H1 (cell line): ENCODE results near the gene MAST2. TPM values are rescaled to one million over a fixed set of nuclear protein-coding genes. Genes with fewer than 3 reads are reported as not detected.

Experiments
- CTCF ChIA-PET: fragments of 300-600 bp; sonication (Branson Sonifier 250); formaldehyde crosslinking; loops from one replicate; lab custom pipeline; 2021; ENCODE audit not compliant: partially characterized antibody; lab: Charles Lee
- POLR2A ChIA-PET: fragments of 300-600 bp; sonication (Branson Sonifier 250); formaldehyde crosslinking; loops from one replicate; lab custom pipeline; 2021; ENCODE audit warnings: inconsistent platforms; ENCODE audit not compliant: partially characterized antibody; lab: Charles Lee
- DNase-seq, 2 experiments: peaks; one replicate each; pipeline versions ENCODE4 v3.0.0 to v3.0.0-alpha.2; 2010 to 2022; ENCODE audit warnings: low spot score in 2 of 2, low read depth in 1 of 2, mixed read lengths in 1 of 2
- FAIRE-seq: peaks from 2 replicates; lab custom pipeline; 2011; peaks lifted over from hg19 to GRCh38; lab: Jason Lieb, UNC
- H2AFZ ChIP-seq: 2 replicates; pipeline ENCODE4 v1.8.1; 2012; ENCODE audit warnings: low read length, inconsistent platforms
- H2AK5ac ChIP-seq: 2 replicates; pipeline ENCODE4 v1.6.1; 2013; ENCODE audit warnings: low read depth, low read length
- H2BK120ac ChIP-seq: replicated peaks from 2 replicates; pipeline ENCODE3; 2013; ENCODE audit warnings: low read depth, low read length, inconsistent platforms
- H2BK12ac ChIP-seq: 2 replicates; pipeline ENCODE4 v1.6.1; 2013; ENCODE audit warnings: low read depth, low read length
- H2BK15ac ChIP-seq: 2 replicates; pipeline ENCODE4 v1.6.1; 2013; ENCODE audit warnings: low read length
- H2BK20ac ChIP-seq: 2 replicates; pipeline ENCODE4 v1.6.1; 2013; ENCODE audit warnings: low read length
- H2BK5ac ChIP-seq: 2 replicates; pipeline ENCODE4 v1.6.1; 2013; ENCODE audit warnings: low read depth, low read length
- H3K14ac ChIP-seq: 2 replicates; pipeline ENCODE4 v1.6.1; 2013; ENCODE audit warnings: inconsistent platforms; ENCODE audit not compliant: insufficient read length
- H3K18ac ChIP-seq: 2 replicates; pipeline ENCODE4 v1.6.1; 2013; ENCODE audit warnings: low read length; ENCODE audit errors: extremely low read depth
- H3K23ac ChIP-seq: 2 replicates; pipeline ENCODE4 v1.6.1; 2013; ENCODE audit warnings: inconsistent platforms; ENCODE audit not compliant: insufficient read length
- H3K23me2 ChIP-seq: 2 replicates; pipeline ENCODE4 v1.6.1; 2013; ENCODE audit warnings: low read depth, low read length
- H3K27ac ChIP-seq: 2 replicates; pipeline ENCODE4 v1.6.1; 2011; ENCODE audit warnings: low read depth, low read length, inconsistent platforms
- H3K27me3 ChIP-seq, 4 experiments: replicated peaks in 1 of 4; 1 replicate in 1 of 4; 2 replicates in 3 of 4; pipeline versions ENCODE4 v1.6.1 to v1.8.1; 2011 to 2013; ENCODE audit warnings: low read length in 3 of 4, mild to moderate bottlenecking in 3 of 4, inconsistent platforms in 2 of 4, mixed read lengths in 2 of 4, moderate library complexity in 1 of 4; ENCODE audit not compliant: control insufficient read depth in 3 of 4, insufficient read depth in 3 of 4; ENCODE audit errors: extremely low read depth in 1 of 4
- H3K36me3 ChIP-seq, 4 experiments: 2 replicates each; pipeline versions ENCODE4 v1.6.1 to v1.8.1; 2011 to 2013; ENCODE audit warnings: mild to moderate bottlenecking in 4 of 4, low read length in 3 of 4, moderate library complexity in 2 of 4, control low read depth in 1 of 4, inconsistent platforms in 1 of 4; ENCODE audit not compliant: insufficient read depth in 4 of 4, control insufficient read depth in 2 of 4
- H3K4ac ChIP-seq: replicated peaks from 2 replicates; pipeline ENCODE3; 2013; ENCODE audit warnings: low read length, low read depth, mixed read lengths, inconsistent platforms; ENCODE audit not compliant: insufficient read length
- H3K4me1 ChIP-seq, 4 experiments: replicated peaks in 1 of 4; 1 replicate in 1 of 4; 2 replicates in 3 of 4; pipeline versions ENCODE4 v1.6.1 to v1.8.1; 2011 to 2013; ENCODE audit warnings: low read length in 3 of 4, inconsistent platforms in 2 of 4, mixed read lengths in 1 of 4; ENCODE audit not compliant: insufficient read depth in 4 of 4, control insufficient read depth in 3 of 4
- H3K4me2 ChIP-seq, 2 experiments: 2 replicates each; pipeline versions ENCODE4 v1.6.1 to v1.8.1; 2011 to 2013; ENCODE audit warnings: low read depth in 2 of 2, low read length in 2 of 2, control low read depth in 1 of 2, inconsistent platforms in 1 of 2, mild to moderate bottlenecking in 1 of 2; ENCODE audit not compliant: insufficient read depth in 1 of 2
- H3K4me3 ChIP-seq, 4 experiments: fragments of 200-600, 300-600 bp in 1 of 4; sonication (generic), shearing (Covaris generic), sonication (Bioruptor Twin) in 1 of 4; 2 replicates each; pipeline versions ENCODE4 v1.5.1 to v1.8.1; 2011 to 2016; ENCODE audit warnings: low read length in 4 of 4, low read depth in 3 of 4, control low read depth in 2 of 4, inconsistent platforms in 2 of 4, mild to moderate bottlenecking in 2 of 4, mixed read lengths in 1 of 4, moderate library complexity in 1 of 4; ENCODE audit not compliant: insufficient read depth in 2 of 4; ENCODE audit errors: extremely low read depth in 1 of 4
- H3K56ac ChIP-seq: replicated peaks from 2 replicates; pipeline ENCODE3; 2013; ENCODE audit warnings: low read depth, mild to moderate bottlenecking, mixed read lengths, low read length, inconsistent platforms; ENCODE audit not compliant: insufficient read length
- H3K79me1 ChIP-seq: 2 replicates; pipeline ENCODE4 v1.6.1; 2013; ENCODE audit warnings: low read depth, low read length, control low read depth
- H3K79me2 ChIP-seq, 2 experiments: 2 replicates each; pipeline versions ENCODE4 v1.6.1 to v1.8.1; 2012 to 2013; ENCODE audit warnings: low read length in 2 of 2, mild to moderate bottlenecking in 2 of 2, inconsistent platforms in 1 of 2; ENCODE audit not compliant: insufficient read depth in 2 of 2, control insufficient read depth in 1 of 2
- H3K9ac ChIP-seq, 4 experiments: replicated peaks in 1 of 4; 1 replicate in 1 of 4; 2 replicates in 3 of 4; pipeline versions ENCODE4 v1.6.1 to v1.8.1; 2011 to 2013; ENCODE audit warnings: low read depth in 3 of 4, low read length in 3 of 4, control low read depth in 2 of 4, mild to moderate bottlenecking in 2 of 4, moderate library complexity in 2 of 4, inconsistent platforms in 1 of 4; ENCODE audit errors: extremely low read depth in 1 of 4
- H3K9me3 ChIP-seq, 2 experiments: 2 replicates each; pipeline versions ENCODE4 v1.6.1 to v1.8.1; 2012 to 2013; ENCODE audit warnings: mild to moderate bottlenecking in 2 of 2, moderate library complexity in 2 of 2, control low read depth in 1 of 2, inconsistent platforms in 1 of 2, low read depth in 1 of 2, low read length in 1 of 2, mixed read lengths in 1 of 2; ENCODE audit not compliant: insufficient read depth in 2 of 2
- H4K20me1 ChIP-seq, 2 experiments: replicated peaks in 1 of 2; 2 replicates each; pipeline versions ENCODE3 to v1.8.1; 2011 to 2013; ENCODE audit warnings: inconsistent platforms in 2 of 2, low read length in 2 of 2, mild to moderate bottlenecking in 1 of 2; ENCODE audit not compliant: insufficient read depth in 2 of 2, control insufficient read depth in 1 of 2
- H4K5ac ChIP-seq: 2 replicates; pipeline ENCODE4 v1.6.1; 2013; ENCODE audit warnings: low read length, low read depth, mixed read lengths, inconsistent platforms; ENCODE audit not compliant: insufficient read length
- H4K8ac ChIP-seq: 2 replicates; pipeline ENCODE4 v1.8.0; 2013; ENCODE audit warnings: mild to moderate bottlenecking, moderate library complexity, low read length, inconsistent platforms; ENCODE audit not compliant: insufficient read depth; ENCODE audit errors: extremely low read depth
- H4K91ac ChIP-seq: replicated peaks from 2 replicates; pipeline ENCODE3; 2013; ENCODE audit warnings: low read length, mixed read lengths, inconsistent platforms; ENCODE audit not compliant: insufficient read length
- ATF3 ChIP-seq: IDR thresholded peaks from 2 replicates; pipeline ENCODE4 v1.6.1; 2011; ENCODE audit warnings: low read depth, mild to moderate bottlenecking, low read length; ENCODE audit not compliant: insufficient read depth
- BACH1 ChIP-seq: IDR thresholded peaks from 2 replicates; pipeline ENCODE4 v1.6.1; 2012; ENCODE audit warnings: low read length, improper control_type of control experiment
- FOSL1 ChIP-seq: IDR thresholded peaks from 2 replicates; pipeline ENCODE4 v1.6.1; 2011; ENCODE audit warnings: mild to moderate bottlenecking, low read depth, low read length, moderate library complexity; ENCODE audit not compliant: insufficient read depth
- GABPA ChIP-seq: IDR thresholded peaks from 2 replicates; pipeline ENCODE4 v1.6.1; 2011; ENCODE audit warnings: mild to moderate bottlenecking, low read length, moderate library complexity, borderline replicate concordance; ENCODE audit not compliant: insufficient read depth
- JUN ChIP-seq: IDR thresholded peaks from 2 replicates; pipeline ENCODE4 v1.6.1; 2011; ENCODE audit warnings: low read depth, mild to moderate bottlenecking, improper control_type of control experiment, low read length
- JUND ChIP-seq: IDR thresholded peaks from 2 replicates; pipeline ENCODE4 v1.6.1; 2011; ENCODE audit warnings: mild to moderate bottlenecking, improper control_type of control experiment, low read length
- POLR2AphosphoS5 ChIP-seq: IDR thresholded peaks from 2 replicates; pipeline ENCODE4 v1.6.1; 2011; ENCODE audit warnings: low read depth, low read length
- POU5F1 ChIP-seq: IDR thresholded peaks from 2 replicates; pipeline ENCODE4 v1.6.1; 2011; ENCODE audit warnings: low read depth, mild to moderate bottlenecking, low read length, moderate library complexity
- RNF2 ChIP-seq: fragments of 200-900, 300-1000 bp; sonication (generic); IDR thresholded peaks from 2 replicates; pipeline ENCODE4 v1.7.1; 2016; ENCODE audit warnings: borderline replicate concordance, low read depth, mild to moderate bottlenecking, antibody characterized with exemption, low read length; ENCODE audit not compliant: poor library complexity, severe bottlenecking; ENCODE audit errors: missing control alignments
- RXRA ChIP-seq: IDR thresholded peaks from 2 replicates; pipeline ENCODE4 v1.6.1; 2011; ENCODE audit warnings: low read depth, mild to moderate bottlenecking, low read length, moderate library complexity; ENCODE audit not compliant: insufficient read depth
- SP1 ChIP-seq: IDR thresholded peaks from 2 replicates; pipeline ENCODE4 v1.6.1; 2011; ENCODE audit warnings: low read depth, low read length
- ZNF274 ChIP-seq: IDR thresholded peaks from 2 replicates; pipeline ENCODE4 v1.7.0; 2012; ENCODE audit warnings: low read length, borderline replicate concordance; ENCODE audit errors: extremely low read depth
- WGBS, 2 experiments: shearing (Covaris generic) in 1 of 2; methylation state at CpG; one replicate each; pipeline versions ENCODE4 v1.1.6 to v1.1.7; 2013 to 2015; ENCODE audit warnings: low lambda C conversion rate in 2 of 2, mixed read lengths in 2 of 2, inconsistent platforms in 1 of 2, low coverage in 1 of 2, missing lambda C conversion rate in 1 of 2; ENCODE audit not compliant: insufficient replicate concordance in 2 of 2, insufficient coverage in 1 of 2, insufficient read length in 1 of 2; ENCODE audit errors: extremely low coverage in 1 of 2, missing lambda C conversion rate in 1 of 2; 5-methylcytosine and 5-hydroxymethylcytosine counted together
- polyA plus RNA-seq, 7 experiments: library from polyadenylated mRNA; depleted of rRNA in 3 of 7; stranded (reverse) in 5 of 7; unstranded in 2 of 7; fragments of >200 nt in 5 of 7; fragments of 200-250 nt in 2 of 7; gene quantifications; 1 replicate in 5 of 7; 2 replicates in 1 of 7; 4 replicates in 1 of 7; pipeline versions ENCODE4 v1.2.1 to v1.2.3, GENCODE V29; 2011 to 2013; ENCODE audit warnings: missing spikeins in 2 of 7, mixed read lengths in 2 of 7
- total RNA-seq: library from RNA; stranded (reverse); fragmentation: NEBNext Ultra II Directional; extraction: Animal tissue kit (Norgen Biotek cat#: 25700); gene quantifications from 2 replicates; pipeline ENCODE4 v1.2.1, GENCODE V29; 2021

Gene MAST2
- total and polyA plus RNA-seq, 2 of the 8 experiments (the other 6 are each of a cell fraction or from before 2014, with no cell fraction given) = 20.5 to 35.4 TPM

- H3K9ac ChIP-seq = no peak overlapping the region
- CTCF ChIA-PET = interaction anchor here (0.7 to 1.1 kb wide), 2 partner anchors 13 to 103 kb away, joined by 3 read pairs; no protein-coding TSS in a partner anchor
- 0 out of 2 replicates have a peak, but pooled peaks have one; percentile 7 for TF ChIP-seq SP1
- no peak for TF ChIP-seq GABPA
- no peak for TF ChIP-seq JUN
- TF ChIP-seq JUND = 0 out of 2 replicates have a peak, but pooled peaks have one; percentile 55
- no peak for TF ChIP-seq ATF3
- TF ChIP-seq POLR2AphosphoS5 = no peak
- no peak for TF ChIP-seq POU5F1
- no peak for TF ChIP-seq RXRA
- 0 out of 2 replicates have a peak, but pooled peaks have one; percentile 8 for TF ChIP-seq BACH1
- TF ChIP-seq RNF2 = no peak
- no peak for TF ChIP-seq ZNF274
- no peak for TF ChIP-seq FOSL1
Observed at GRCh38 chr1:45929257-45929687, 125.9 kb downstream of the MAST2 start.

More at GRCh38 chr1:45929257-45929687, 125.9 kb downstream of the MAST2 start:
- Histone ChIP-seq H2BK20ac (0 out of 2 replicates have a peak overlapping the region, but pooled peaks have one; percentile 51), H4K20me1 (no peaks in the 10 kb centered on the region), H2BK12ac (peak overlapping the region; percentile 11; the same call in 1 of the 2 replicates), H2BK120ac (peak overlapping the region; percentile 76), H4K91ac (peak overlapping the region; percentile 29), H2BK15ac (no peak overlapping the region), H4K5ac (peak overlapping the region; percentile 82), H3K4me3 (0 out of 8 replicates have a peak overlapping the region, but pooled peaks of 1 of the 4 experiments have one; percentile 13), H3K23me2 (no peaks in the 10 kb centered on the region), H3K18ac (no peak overlapping the region; the same call in 1 of the 2 replicates), H3K27ac (no peak overlapping the region; the same call in 1 of the 2 replicates), H2AK5ac (no peak overlapping the region), H3K79me1 (peaks cover 2% of the 10 kb centered on the region), H4K8ac (no peak overlapping the region), H3K9me3 (no peaks in the 10 kb centered on the region), H3K56ac (no peak overlapping the region), H3K4me2 (peak overlapping the region; percentile 45 to 58), H3K27me3 (no peaks in the 10 kb centered on the region), H3K14ac (no peak overlapping the region), H2AFZ (no peak overlapping the region), H3K23ac (no peak overlapping the region), H3K4ac (no peak overlapping the region), H3K36me3 (no peaks in the 10 kb centered on the region), H3K4me1 (peaks cover 7 to 28% (median 19%) of the 10 kb centered on the region in 4 experiments), H2BK5ac (0 out of 2 replicates have a peak overlapping the region, but pooled peaks have one; percentile 27), H3K79me2 (peaks cover 0 to 21% of the 10 kb centered on the region in 2 experiments; a peak in 3 of 4 replicates)
- peak in 1 of 2 experiments; percentile 47 for DNase-seq
- WGBS, 2 experiments = 5% methylated on average over 2 of the region's 2 CpGs; no CpG with 5 or more reads in 1 of the 2 experiments
- POLR2A ChIA-PET = interaction anchor here (1.2 to 2.4 kb wide), 3 partner anchors 10 to 20 kb away, joined by 4 to 10 read pairs (median 4); no protein-coding TSS in a partner anchor
- peak; percentile 63 for FAIRE-seq
